ENCODE measurements around the gene CENPT.

The CENPT gene

GRCh38 chr16:67892375-67892774 is 44.9 kb upstream of the CENPT start:
- Histone ChIP-seq H3K27me3 (ENCODE audit: control insufficient read depth, insufficient read depth, low read length) (no peaks in the 10 kb centered on the region), H3K4me1 (peaks cover 9% of the 10 kb centered on the region), H3K27ac (peak overlapping the region; percentile 46), H3K4me3 (ENCODE audit: low read depth, low read length) (peak overlapping the region; percentile 80), H3K4me2 (ENCODE audit: low read length) (peak overlapping the region; percentile 91), H3K36me3 (ENCODE audit: control insufficient read depth, insufficient read depth, low read length) (no peaks in the 10 kb centered on the region), H2AFZ (peak overlapping the region; percentile 84), H3K9me3 (ENCODE audit: control insufficient read depth, low read length) (no peaks in the 10 kb centered on the region), H3K79me2 (peaks cover 31% of the 10 kb centered on the region), H3K9ac (no peak overlapping the region)
- TF ChIP-seq, protein P1, sequence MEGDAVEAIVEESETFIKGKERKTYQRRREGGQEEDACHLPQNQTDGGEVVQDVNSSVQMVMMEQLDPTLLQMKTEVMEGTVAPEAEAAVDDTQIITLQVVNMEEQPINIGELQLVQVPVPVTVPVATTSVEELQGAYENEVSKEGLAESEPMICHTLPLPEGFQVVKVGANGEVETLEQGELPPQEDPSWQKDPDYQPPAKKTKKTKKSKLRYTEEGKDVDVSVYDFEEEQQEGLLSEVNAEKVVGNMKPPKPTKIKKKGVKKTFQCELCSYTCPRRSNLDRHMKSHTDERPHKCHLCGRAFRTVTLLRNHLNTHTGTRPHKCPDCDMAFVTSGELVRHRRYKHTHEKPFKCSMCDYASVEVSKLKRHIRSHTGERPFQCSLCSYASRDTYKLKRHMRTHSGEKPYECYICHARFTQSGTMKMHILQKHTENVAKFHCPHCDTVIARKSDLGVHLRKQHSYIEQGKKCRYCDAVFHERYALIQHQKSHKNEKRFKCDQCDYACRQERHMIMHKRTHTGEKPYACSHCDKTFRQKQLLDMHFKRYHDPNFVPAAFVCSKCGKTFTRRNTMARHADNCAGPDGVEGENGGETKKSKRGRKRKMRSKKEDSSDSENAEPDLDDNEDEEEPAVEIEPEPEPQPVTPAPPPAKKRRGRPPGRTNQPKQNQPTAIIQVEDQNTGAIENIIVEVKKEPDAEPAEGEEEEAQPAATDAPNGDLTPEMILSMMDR (IDR thresholded peaks at IDR 0.05) = no peak

- no peak overlapping the region for H3K9ac ChIP-seq
Observed at GRCh38 chr16:67888331-67888730, 40.8 kb upstream of the CENPT start.

DNA sequence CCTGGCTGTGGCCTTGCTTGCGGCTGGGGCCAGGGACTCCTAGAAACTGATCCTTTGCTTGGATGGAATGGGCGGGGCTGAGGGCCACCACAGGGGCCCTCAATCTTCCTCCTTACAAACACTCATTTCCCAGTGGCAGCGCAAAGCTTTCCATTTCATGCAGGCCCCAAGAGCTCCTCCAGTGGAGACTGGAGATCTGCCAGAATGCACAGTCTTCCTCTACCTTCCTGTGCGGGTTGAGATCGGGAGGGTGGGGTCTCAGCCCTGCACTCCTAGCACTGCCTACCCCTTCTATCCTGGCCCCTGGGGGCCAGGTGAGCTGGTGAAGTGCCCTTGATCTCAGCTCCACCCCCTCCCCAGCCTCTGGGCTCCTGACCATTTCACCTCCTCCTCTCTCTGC is 38.9 kb upstream of the CENPT start:
- Histone ChIP-seq H2AFZ (no peak overlapping the region), H3K27me3 (ENCODE audit: control insufficient read depth, insufficient read depth, low read length) (no peaks in the 10 kb centered on the region), H3K4me3 (ENCODE audit: low read depth, low read length) (no peak overlapping the region), H3K36me3 (ENCODE audit: control insufficient read depth, insufficient read depth, low read length) (no peaks in the 10 kb centered on the region), H3K4me1 (no peaks in the 10 kb centered on the region), H3K79me2 (no peaks in the 10 kb centered on the region), H3K27ac (no peak overlapping the region), H3K9ac (no peak overlapping the region), H3K4me2 (ENCODE audit: low read length) (no peak overlapping the region), H3K9me3 (ENCODE audit: control insufficient read depth, low read length) (no peaks in the 10 kb centered on the region)
- TF ChIP-seq, protein P1 (IDR thresholded peaks at IDR 0.05) = no peak

More at GRCh38 chr16:67888331-67888730, 40.8 kb upstream of the CENPT start:
- H3K27me3 ChIP-seq (ENCODE audit: control insufficient read depth, insufficient read depth, low read length) = no peaks in the 10 kb centered on the region
- H3K4me1 ChIP-seq = no peaks in the 10 kb centered on the region
- TF ChIP-seq, protein P1 (IDR thresholded peaks at IDR 0.05) = no peak
- H3K27ac ChIP-seq = no peak overlapping the region
- H2AFZ ChIP-seq = no peak overlapping the region
- no peaks in the 10 kb centered on the region for H3K79me2 ChIP-seq
- no peak overlapping the region for H3K4me3 ChIP-seq (ENCODE audit: low read depth, low read length)
- H3K36me3 ChIP-seq (ENCODE audit: control insufficient read depth, insufficient read depth, low read length) = no peaks in the 10 kb centered on the region
- H3K9me3 ChIP-seq (ENCODE audit: control insufficient read depth, low read length) = no peaks in the 10 kb centered on the region
- no peak overlapping the region for H3K4me2 ChIP-seq (ENCODE audit: low read length)

- Histone ChIP-seq H3K4me1 (no peaks in the 10 kb centered on the region), H3K79me2 (no peaks in the 10 kb centered on the region), H3K27me3 (ENCODE audit: control insufficient read depth, insufficient read depth, low read length) (no peaks in the 10 kb centered on the region), H3K27ac (no peak overlapping the region), H3K9me3 (ENCODE audit: control insufficient read depth, low read length) (no peaks in the 10 kb centered on the region), H3K36me3 (ENCODE audit: control insufficient read depth, insufficient read depth, low read length) (no peaks in the 10 kb centered on the region), H3K4me2 (ENCODE audit: low read length) (no peak overlapping the region), H3K4me3 (ENCODE audit: low read depth, low read length) (no peak overlapping the region), H3K9ac (no peak overlapping the region), H2AFZ (no peak overlapping the region)
- TF ChIP-seq, protein P1 (IDR thresholded peaks at IDR 0.05) = no peak
Observed at GRCh38 chr16:67885976-67886375, 38.5 kb upstream of the CENPT start.

GRCh38 chr16:67885545-67885944 is 38.1 kb upstream of the CENPT start:
- H3K9ac ChIP-seq = no peak overlapping the region

More at GRCh38 chr16:67885545-67885944, 38.1 kb upstream of the CENPT start:
- TF ChIP-seq, protein P1 (IDR thresholded peaks at IDR 0.05) = no peak
- no peaks in the 10 kb centered on the region for H3K4me1 ChIP-seq
- H3K27ac ChIP-seq = no peak overlapping the region
- H3K36me3 ChIP-seq (ENCODE audit: control insufficient read depth, insufficient read depth, low read length) = no peaks in the 10 kb centered on the region
- no peaks in the 10 kb centered on the region for H3K9me3 ChIP-seq (ENCODE audit: control insufficient read depth, low read length)
- no peaks in the 10 kb centered on the region for H3K79me2 ChIP-seq
- no peak overlapping the region for H3K4me3 ChIP-seq (ENCODE audit: low read depth, low read length)
- no peak overlapping the region for H3K4me2 ChIP-seq (ENCODE audit: low read length)
- no peaks in the 10 kb centered on the region for H3K27me3 ChIP-seq (ENCODE audit: control insufficient read depth, insufficient read depth, low read length)
- no peak overlapping the region for H2AFZ ChIP-seq

Data from parathyroid adenoma (tissue), 2 donors.